Measurements from ENCODE around the gene EPS8.

GRCh38 chr12:15605881-15606590, 183.2 kb downstream of the EPS8 start:
- TF ChIP-seq CTCF (conservative IDR thresholded peaks at IDR 0.05; ENCODE audit: low read length): no peak
- TF ChIP-seq EZH2phosphoT487 (IDR thresholded peaks at IDR 0.05; ENCODE audit: borderline replicate concordance, low read depth, low read length): no peak

Measured in OCI-LY7 (cell line).